ENCODE data around the gene MBNL2. TPM values are rescaled to one million over a fixed set of nuclear protein-coding genes. Genes with fewer than 3 reads are reported as not detected.

Gene MBNL2
- total RNA-seq, 1 donor = 69.8 TPM

DNA sequence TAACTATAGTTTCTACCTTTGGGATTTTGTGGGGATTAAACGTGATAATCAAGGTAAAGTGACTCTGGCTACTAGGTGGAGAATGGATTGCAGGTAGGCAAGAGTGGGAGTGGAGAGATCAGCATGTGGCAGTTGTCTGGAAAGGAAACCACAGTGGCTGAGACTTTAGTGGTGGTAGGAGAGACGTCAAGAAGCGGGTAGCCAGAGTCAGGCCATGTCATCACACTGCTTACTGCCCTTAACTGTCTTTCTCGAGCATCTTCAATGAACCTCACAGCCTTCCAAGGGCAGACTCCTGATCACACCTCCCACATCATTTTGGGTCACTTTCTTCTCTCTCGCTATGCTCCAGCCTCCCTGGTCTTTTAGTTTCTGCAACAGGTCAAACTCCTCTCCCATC lies 28.6 kb upstream of the MBNL2 start:
- TF ChIP-seq CTCF (IDR thresholded peaks at IDR 0.05; ENCODE audit: extremely low read depth, low read depth, low read length) = no peak
- H3K79me2 ChIP-seq (ENCODE audit: insufficient read depth, low read length) = no peaks in the 10 kb centered on the region
- H3K9me3 ChIP-seq (ENCODE audit: low read depth, low read length) = no peaks in the 10 kb centered on the region
- H3K27me3 ChIP-seq (ENCODE audit: insufficient read depth, low read length) = peaks cover 5% of the 10 kb centered on the region
- no peak for DNase-seq (ENCODE audit: insufficient read length, low spot score, missing footprints)
- H3K4me3 ChIP-seq (ENCODE audit: insufficient read depth, low read length) = no peak overlapping the region
- H3K36me3 ChIP-seq (ENCODE audit: insufficient read depth, low read length) = no peaks in the 10 kb centered on the region
- no peak overlapping the region for H2AFZ ChIP-seq (ENCODE audit: low read length)
- H3K27ac ChIP-seq (ENCODE audit: low read depth, low read length) = no peak overlapping the region
- no peaks in the 10 kb centered on the region for H3K4me1 ChIP-seq (ENCODE audit: insufficient read depth, low read length)
- no peak overlapping the region for H3K4me2 ChIP-seq (ENCODE audit: insufficient read depth, low read length)
- H4K20me1 ChIP-seq (ENCODE audit: insufficient read depth, low read length) = no peaks in the 10 kb centered on the region

DNA sequence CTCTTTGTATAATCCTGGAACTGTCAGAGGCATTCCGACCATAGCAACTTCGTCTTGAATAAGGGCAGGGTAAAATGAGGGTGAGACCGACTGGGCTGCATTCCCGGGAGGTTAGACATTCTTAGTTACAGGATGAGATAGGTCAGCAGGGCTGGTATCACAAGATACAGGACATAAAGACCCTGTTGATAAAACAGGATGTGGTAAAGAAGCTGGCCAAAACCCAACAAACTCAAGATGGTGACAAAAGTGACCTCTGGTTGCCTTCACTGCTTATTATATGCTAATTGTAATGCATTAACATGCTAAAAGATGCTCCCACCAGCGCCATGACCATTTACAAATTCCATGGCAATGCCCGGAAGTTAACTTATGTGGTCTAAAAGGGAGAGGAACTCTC lies 27.7 kb upstream of the MBNL2 start:
- DNase-seq (ENCODE audit: insufficient read length, low spot score, missing footprints) = no peak
- no peak overlapping the region for H3K27ac ChIP-seq (ENCODE audit: low read depth, low read length)
- H3K9me3 ChIP-seq (ENCODE audit: low read depth, low read length) = no peaks in the 10 kb centered on the region
- H3K36me3 ChIP-seq (ENCODE audit: insufficient read depth, low read length) = no peaks in the 10 kb centered on the region
- no peak for TF ChIP-seq CTCF (IDR thresholded peaks at IDR 0.05; ENCODE audit: extremely low read depth, low read depth, low read length)
- H3K4me2 ChIP-seq (ENCODE audit: insufficient read depth, low read length) = no peak overlapping the region
- no peak overlapping the region for H3K4me3 ChIP-seq (ENCODE audit: insufficient read depth, low read length)
- H4K20me1 ChIP-seq (ENCODE audit: insufficient read depth, low read length) = no peaks in the 10 kb centered on the region
- H3K4me1 ChIP-seq (ENCODE audit: insufficient read depth, low read length) = no peaks in the 10 kb centered on the region
- H3K27me3 ChIP-seq (ENCODE audit: insufficient read depth, low read length) = peaks cover 5% of the 10 kb centered on the region
- H3K79me2 ChIP-seq (ENCODE audit: insufficient read depth, low read length) = no peaks in the 10 kb centered on the region
- H2AFZ ChIP-seq (ENCODE audit: low read length) = no peak overlapping the region

GRCh38 chr13:97196340-97196739 lies 25.8 kb upstream of the MBNL2 start:
- no peak for TF ChIP-seq CTCF (IDR thresholded peaks at IDR 0.05; ENCODE audit: extremely low read depth, low read depth, low read length)
- Histone ChIP-seq H3K27ac (ENCODE audit: low read depth, low read length) (no peak overlapping the region), H3K9me3 (ENCODE audit: low read depth, low read length) (no peaks in the 10 kb centered on the region), H3K27me3 (ENCODE audit: insufficient read depth, low read length) (peaks cover 5% of the 10 kb centered on the region), H3K4me3 (ENCODE audit: insufficient read depth, low read length) (no peak overlapping the region), H4K20me1 (ENCODE audit: insufficient read depth, low read length) (no peaks in the 10 kb centered on the region), H3K4me1 (ENCODE audit: insufficient read depth, low read length) (no peaks in the 10 kb centered on the region), H3K79me2 (ENCODE audit: insufficient read depth, low read length) (no peaks in the 10 kb centered on the region), H3K36me3 (ENCODE audit: insufficient read depth, low read length) (no peaks in the 10 kb centered on the region), H3K4me2 (ENCODE audit: insufficient read depth, low read length) (no peak overlapping the region), H2AFZ (ENCODE audit: low read length) (no peak overlapping the region)
- no peak for DNase-seq (ENCODE audit: insufficient read length, low spot score, missing footprints)

DNA sequence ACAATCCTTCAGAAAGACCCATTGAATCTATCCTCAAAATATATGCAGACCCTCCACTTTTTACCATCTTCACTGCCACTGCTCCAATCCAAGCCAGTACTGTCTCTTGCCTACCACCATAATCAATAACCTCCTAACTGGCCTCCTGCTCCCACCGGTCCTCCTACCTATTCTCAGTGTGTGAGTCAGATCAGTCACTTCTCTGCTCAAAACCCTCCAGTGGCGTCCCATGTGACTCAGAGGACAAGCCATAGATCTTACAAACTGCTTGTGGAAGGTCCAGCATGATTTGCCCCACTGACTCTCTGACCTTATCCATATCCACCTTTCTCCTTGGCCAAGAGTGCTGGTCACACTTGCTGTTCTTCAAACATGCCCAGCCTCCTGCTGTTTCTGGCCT lies 23.4 kb upstream of the MBNL2 start:
- Histone ChIP-seq H3K4me3 (ENCODE audit: insufficient read depth, low read length) (no peak overlapping the region), H3K79me2 (ENCODE audit: insufficient read depth, low read length) (no peaks in the 10 kb centered on the region), H3K4me2 (ENCODE audit: insufficient read depth, low read length) (no peak overlapping the region), H3K9me3 (ENCODE audit: low read depth, low read length) (no peaks in the 10 kb centered on the region), H3K27ac (ENCODE audit: low read depth, low read length) (no peak overlapping the region), H3K36me3 (ENCODE audit: insufficient read depth, low read length) (no peaks in the 10 kb centered on the region), H3K4me1 (ENCODE audit: insufficient read depth, low read length) (no peaks in the 10 kb centered on the region), H4K20me1 (ENCODE audit: insufficient read depth, low read length) (no peaks in the 10 kb centered on the region), H2AFZ (ENCODE audit: low read length) (no peak overlapping the region), H3K27me3 (ENCODE audit: insufficient read depth, low read length) (peaks cover 5% of the 10 kb centered on the region)
- no peak for TF ChIP-seq CTCF (IDR thresholded peaks at IDR 0.05; ENCODE audit: extremely low read depth, low read depth, low read length)
- no peak for DNase-seq (ENCODE audit: insufficient read length, low spot score, missing footprints)

Measured in osteoblast (primary cell).